BLaER1 treated with 17β-estradiol and CSF1 and Interleukin-3, amounts not matched to agents 10 nM and 100 nM (cell line): ENCODE measurements around the gene A3GALT2.
"Not testable (repeated sequence)": the region's sequence is repeated elsewhere in the genome, so short reads cannot be mapped to it uniquely, and the experiment has no call there.

Experiments
- H3K27ac ChIP-seq, 11 experiments: shearing (Covaris generic); formaldehyde crosslinking; 2 replicates each; pipeline ENCODE4 v1.8.1; 2022
- H3K27me3 ChIP-seq, 11 experiments: shearing (Covaris generic); formaldehyde crosslinking; 2 replicates each; pipeline ENCODE4 v1.8.1; 2022
- H3K36me3 ChIP-seq, 11 experiments: shearing (Covaris generic); formaldehyde crosslinking; 2 replicates each; pipeline ENCODE4 v1.8.1; 2022
- H3K4me1 ChIP-seq, 10 experiments: shearing (Covaris generic); formaldehyde crosslinking; 2 replicates each; pipeline ENCODE4 v1.8.1; 2022
- H3K4me2 ChIP-seq, 11 experiments: shearing (Covaris generic); formaldehyde crosslinking; 2 replicates each; pipeline ENCODE4 v1.8.1; 2022
- H3K4me3 ChIP-seq, 10 experiments: shearing (Covaris generic); formaldehyde crosslinking; 2 replicates each; pipeline ENCODE4 v1.8.1; 2022
- H3K9ac ChIP-seq, 11 experiments: shearing (Covaris generic); formaldehyde crosslinking; 2 replicates each; pipeline ENCODE4 v1.8.1; 2022
- H3K9me3 ChIP-seq, 11 experiments: shearing (Covaris generic); formaldehyde crosslinking; replicated peaks in 1 of 11; 2 replicates each; pipeline ENCODE4 v1.8.1; 2022
- H4K20me1 ChIP-seq, 11 experiments: shearing (Covaris generic); formaldehyde crosslinking; 2 replicates each; pipeline ENCODE4 v1.8.1; 2022
- Cebpa-rat ChIP-seq, 11 experiments: shearing (Covaris generic); IDR thresholded peaks; 2 replicates each; pipeline ENCODE4 v1.8.1; 2022

A3GALT2 gene

DNA sequence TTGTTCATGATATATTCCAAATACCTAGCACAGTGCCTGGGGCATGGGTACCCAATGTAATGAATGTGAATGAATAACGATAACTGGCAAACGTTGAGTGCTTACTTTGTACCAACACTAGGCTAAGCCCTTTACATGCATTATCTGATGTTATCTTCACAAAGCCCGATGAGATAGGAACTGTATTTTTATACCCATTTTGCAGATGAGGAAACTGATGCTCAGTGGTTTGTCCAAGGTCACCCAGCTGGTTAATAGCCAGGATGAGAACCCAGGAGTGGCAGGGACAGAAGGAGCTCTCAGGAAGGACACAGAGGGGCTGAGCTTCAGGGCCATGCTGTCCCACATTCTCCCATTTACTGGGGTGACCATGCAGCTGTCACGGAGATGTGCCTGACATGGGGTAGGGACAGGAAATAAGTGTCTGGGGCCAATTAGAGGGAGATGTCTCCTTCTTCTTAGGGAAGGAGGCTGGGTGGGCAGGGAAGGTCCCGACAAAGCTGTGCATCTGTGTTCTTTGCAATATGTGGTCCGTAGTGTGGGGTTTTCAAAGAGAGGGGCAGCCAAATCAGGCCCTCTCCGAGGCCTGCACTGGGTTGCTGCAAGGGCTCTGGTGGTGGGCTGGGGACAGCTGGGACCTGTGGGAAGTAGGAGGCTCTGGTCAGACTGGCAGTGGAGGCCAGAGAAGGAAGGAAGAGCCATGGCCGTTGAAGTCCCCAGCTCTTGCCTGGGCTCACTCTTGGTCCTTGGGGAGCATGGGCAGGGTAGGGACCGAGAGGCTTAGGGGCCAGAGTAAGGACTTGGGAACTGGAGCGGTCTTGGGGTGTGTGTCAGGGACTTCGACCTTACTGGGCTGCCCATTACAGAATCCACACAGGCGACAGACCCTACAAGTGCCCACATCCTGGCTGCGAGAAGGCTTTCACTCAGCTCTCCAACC is 26.6 kb downstream of the A3GALT2 start:
- peaks cover 22 to 62% (median 40%) of the 10 kb centered on the region in 11 experiments; a peak in 19 of 22 replicates for H4K20me1 ChIP-seq
- H3K4me3 ChIP-seq, result no peak overlapping the region
- no peaks in the 10 kb centered on the region for H3K27me3 ChIP-seq
- peaks cover 65 to 78% (median 72%) of the 10 kb centered on the region in 11 experiments for H3K36me3 ChIP-seq
- peak overlapping the region in 1 of 11 experiments; percentile 18; a peak in 1 of 22 replicates for H3K9ac ChIP-seq
- H3K27ac ChIP-seq, result no peak overlapping the region
- H3K9me3 ChIP-seq, result peaks cover 7 to 8% (median 8%) of the 10 kb centered on the region in 11 experiments
- H3K4me1 ChIP-seq, result peaks cover 0 to 4% (median 0%) of the 10 kb centered on the region in 10 experiments; a peak in 3 of 20 replicates
- no peak for TF ChIP-seq Cebpa-rat (IDR thresholded peaks at IDR 0.05)
- no peak overlapping the region for H3K4me2 ChIP-seq

DNA sequence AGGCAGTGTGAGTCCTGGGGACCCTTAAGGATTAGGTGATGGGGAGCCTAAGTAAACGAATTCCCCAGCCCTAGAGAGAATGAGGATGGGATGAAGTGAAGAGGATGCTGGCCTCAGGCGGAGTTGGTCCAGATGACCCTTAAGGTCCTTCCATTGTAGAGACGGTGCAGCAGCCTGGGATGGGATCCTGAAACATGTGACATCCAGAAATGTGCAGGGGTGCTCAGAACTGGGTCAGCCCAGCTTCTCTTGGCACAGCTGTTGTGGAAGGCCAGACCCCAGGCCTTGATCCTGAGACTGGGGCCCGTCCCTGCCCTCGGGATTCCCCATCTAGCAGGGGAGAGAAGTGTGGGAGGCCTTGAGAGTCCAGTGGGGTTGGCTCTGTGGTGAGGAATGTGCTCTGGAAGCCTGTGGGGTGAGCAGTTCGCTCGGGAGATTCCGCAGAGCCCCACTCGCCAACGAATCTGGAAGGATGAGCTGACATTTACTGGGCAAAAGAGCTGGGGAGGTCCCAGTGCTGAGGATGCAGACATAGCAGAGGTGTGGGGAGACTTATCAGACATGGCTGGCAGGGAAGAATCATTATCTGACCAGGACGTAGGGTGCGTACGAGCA is 28.1 kb downstream of the A3GALT2 start:
- H3K4me3 ChIP-seq, result no peak overlapping the region
- no peak for TF ChIP-seq Cebpa-rat (IDR thresholded peaks at IDR 0.05)
- H3K27me3 ChIP-seq, result no peaks in the 10 kb centered on the region
- no peaks in the 10 kb centered on the region; a peak in 1 of 20 replicates for H3K4me1 ChIP-seq
- no peak overlapping the region for H3K4me2 ChIP-seq
- peaks cover 17 to 52% (median 32%) of the 10 kb centered on the region in 11 experiments; a peak in 18 of 22 replicates for H4K20me1 ChIP-seq
- peaks cover 65 to 78% (median 72%) of the 10 kb centered on the region in 11 experiments for H3K36me3 ChIP-seq
- H3K27ac ChIP-seq, result no peak overlapping the region
- peak overlapping the region in 1 of 11 experiments; percentile 15; a peak in 1 of 22 replicates for H3K9ac ChIP-seq
- H3K9me3 ChIP-seq, result peaks cover 9 to 20% (median 15%) of the 10 kb centered on the region in 11 experiments

DNA sequence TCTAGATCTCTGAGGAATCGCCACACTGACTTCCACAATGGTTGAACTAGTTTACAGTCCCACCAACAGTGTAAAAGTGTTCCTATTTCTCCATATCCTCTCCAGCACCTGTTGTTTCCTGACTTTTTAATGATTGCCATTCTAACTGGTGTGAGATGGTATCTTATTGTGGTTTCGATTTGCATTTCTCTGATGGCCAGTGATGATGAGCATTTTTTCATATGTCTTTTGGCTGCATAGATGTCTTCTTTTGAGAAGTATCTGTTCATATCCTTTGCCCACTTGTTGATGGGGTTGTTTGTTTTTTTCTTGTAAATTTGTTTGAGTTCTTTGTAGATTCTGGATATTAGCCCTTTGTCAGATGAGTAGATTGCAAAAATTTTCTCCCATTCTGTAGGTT is 30.3 kb downstream of the A3GALT2 start:
- H3K27me3 ChIP-seq, H3K27ac ChIP-seq, H3K9ac ChIP-seq, H3K4me3 ChIP-seq, H3K4me2 ChIP-seq: not testable (repeated sequence)
- peaks cover 17 to 36% (median 25%) of the 10 kb centered on the region in 11 experiments; a peak in 19 of 22 replicates for H4K20me1 ChIP-seq
- peaks cover 0 to 12% (median 0%) of the 10 kb centered on the region in 10 experiments; a peak in 6 of 20 replicates for H3K4me1 ChIP-seq
- H3K9me3 ChIP-seq, result peaks cover 9 to 20% (median 15%) of the 10 kb centered on the region in 11 experiments
- H3K36me3 ChIP-seq, result peaks cover 54 to 78% (median 72%) of the 10 kb centered on the region in 11 experiments

DNA sequence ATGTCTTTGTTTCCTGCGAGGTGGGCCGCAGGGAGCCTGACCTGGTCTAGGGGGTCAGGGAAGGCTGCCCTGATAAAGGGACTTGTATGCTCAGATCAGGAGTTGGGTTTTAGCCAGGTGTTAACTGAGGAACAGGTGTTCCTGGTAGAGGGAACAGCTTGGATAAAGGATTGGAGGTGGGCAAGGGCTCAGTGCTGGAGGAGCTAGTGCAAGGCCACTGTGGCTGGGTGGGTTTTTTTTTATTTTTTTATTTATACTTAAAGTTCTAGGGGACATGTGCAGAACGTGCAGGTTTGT is 31.1 kb downstream of the A3GALT2 start:
- H3K27me3 ChIP-seq, result no peaks in the 10 kb centered on the region
- no peak overlapping the region for H3K27ac ChIP-seq
- no peak for TF ChIP-seq Cebpa-rat (IDR thresholded peaks at IDR 0.05)

DNA sequence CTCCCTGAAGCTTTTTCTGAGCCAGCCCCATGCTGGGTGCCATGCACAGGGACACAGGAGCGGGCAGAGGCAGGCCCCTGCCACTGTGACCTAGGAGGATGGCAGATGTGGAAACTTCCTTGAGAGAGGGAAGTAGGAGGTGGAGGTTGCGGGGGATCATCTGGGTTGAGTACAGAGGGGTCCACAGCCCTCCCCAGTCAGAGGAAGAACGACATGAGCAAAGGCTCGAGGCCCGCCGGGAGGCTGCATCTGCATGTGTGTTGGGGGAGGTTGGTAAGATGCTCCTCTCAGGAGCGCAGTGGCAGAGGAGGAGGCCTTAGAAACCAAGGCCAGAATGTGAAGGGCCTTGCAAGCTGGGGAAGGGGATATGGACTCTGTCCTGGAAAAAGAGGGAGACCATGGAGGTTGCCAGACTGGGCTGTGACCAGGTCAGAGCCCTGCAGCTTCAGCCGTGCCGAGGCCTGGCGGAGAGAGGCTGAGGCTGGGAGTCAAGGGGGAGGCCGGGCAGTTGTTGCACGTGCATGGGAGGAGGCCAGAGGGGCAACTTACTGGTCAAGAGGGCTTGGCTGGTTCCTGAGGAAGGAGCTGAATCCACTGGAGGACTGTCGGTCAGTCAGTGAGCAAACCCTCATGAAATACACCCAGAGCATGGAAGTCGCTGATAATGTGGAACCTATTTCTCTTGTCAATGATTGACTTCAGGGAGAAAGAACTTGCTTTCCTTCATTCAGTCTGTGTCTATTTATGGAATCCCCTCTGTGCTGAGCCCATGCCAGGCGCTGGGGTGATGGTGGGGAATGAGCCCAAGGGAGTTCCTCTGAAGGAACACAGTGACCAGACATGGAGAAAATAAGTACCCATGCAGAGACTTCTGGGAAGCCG is 31.7 kb downstream of the A3GALT2 start:
- peaks cover 0 to 12% (median 0%) of the 10 kb centered on the region in 10 experiments; a peak in 6 of 20 replicates for H3K4me1 ChIP-seq
- no peak for TF ChIP-seq Cebpa-rat (IDR thresholded peaks at IDR 0.05)
- no peak overlapping the region for H3K4me2 ChIP-seq
- no peak overlapping the region for H3K4me3 ChIP-seq
- H3K9ac ChIP-seq, result no peak overlapping the region
- peaks cover 12 to 25% (median 18%) of the 10 kb centered on the region in 11 experiments; a peak in 19 of 22 replicates for H4K20me1 ChIP-seq
- peaks cover 9 to 20% (median 15%) of the 10 kb centered on the region in 11 experiments for H3K9me3 ChIP-seq
- peaks cover 61 to 78% (median 75%) of the 10 kb centered on the region in 11 experiments for H3K36me3 ChIP-seq
- H3K27ac ChIP-seq, result no peak overlapping the region
- no peaks in the 10 kb centered on the region for H3K27me3 ChIP-seq

More for the DNA sequence above, 31.1 kb downstream of the A3GALT2 start:
- Histone ChIP-seq H3K9me3 (peaks cover 9 to 20% (median 15%) of the 10 kb centered on the region in 11 experiments), H3K36me3 (peaks cover 61 to 79% (median 76%) of the 10 kb centered on the region in 11 experiments), H3K4me3 (no peak overlapping the region), H4K20me1 (peaks cover 17 to 30% (median 23%) of the 10 kb centered on the region in 11 experiments; a peak in 19 of 22 replicates), H3K4me1 (peaks cover 0 to 12% (median 0%) of the 10 kb centered on the region in 10 experiments; a peak in 6 of 20 replicates), H3K9ac (no peak overlapping the region), H3K4me2 (no peak overlapping the region)

DNA sequence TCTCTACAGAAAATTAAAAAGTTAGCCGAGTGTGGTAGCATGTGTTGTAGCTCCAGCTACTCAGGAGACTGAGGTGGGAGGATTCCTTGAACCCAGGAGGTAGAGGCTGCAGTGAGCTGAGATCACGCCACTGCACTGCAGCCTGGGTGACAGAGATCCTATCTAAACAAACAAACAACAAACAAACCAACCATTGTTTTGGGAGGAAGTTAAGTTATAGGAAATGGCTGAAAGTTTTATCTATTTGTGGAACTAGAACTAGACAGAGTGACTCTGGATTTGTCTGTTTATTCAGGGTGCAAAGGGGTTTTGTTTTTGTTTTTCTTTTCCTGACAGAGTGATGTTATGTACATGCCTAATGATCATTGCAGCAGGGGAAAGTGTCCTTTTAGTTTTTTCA is 33.6 kb downstream of the A3GALT2 start:
- Histone ChIP-seq H3K36me3 (peaks cover 63 to 78% (median 76%) of the 10 kb centered on the region in 11 experiments), H3K4me2 (peak overlapping the region in 2 of 11 experiments; percentile 20 to 43; a peak in 3 of 22 replicates), H3K9me3 (peaks cover 9 to 20% (median 15%) of the 10 kb centered on the region in 11 experiments), H4K20me1 (peaks cover 0 to 7% (median 0%) of the 10 kb centered on the region in 11 experiments; a peak in 9 of 22 replicates), H3K27ac (peak overlapping the region in 2 of 11 experiments; percentile 21 to 36; a peak in 1 of 22 replicates), H3K27me3 (no peaks in the 10 kb centered on the region), H3K4me1 (peaks cover 0 to 12% (median 0%) of the 10 kb centered on the region in 10 experiments; a peak in 6 of 20 replicates), H3K9ac (0 out of 22 replicates have a peak overlapping the region, but pooled peaks of 2 of the 11 experiments have one; percentile 2 to 42), H3K4me3 (no peak overlapping the region)
- TF ChIP-seq Cebpa-rat (IDR thresholded peaks at IDR 0.05), result no peak

DNA sequence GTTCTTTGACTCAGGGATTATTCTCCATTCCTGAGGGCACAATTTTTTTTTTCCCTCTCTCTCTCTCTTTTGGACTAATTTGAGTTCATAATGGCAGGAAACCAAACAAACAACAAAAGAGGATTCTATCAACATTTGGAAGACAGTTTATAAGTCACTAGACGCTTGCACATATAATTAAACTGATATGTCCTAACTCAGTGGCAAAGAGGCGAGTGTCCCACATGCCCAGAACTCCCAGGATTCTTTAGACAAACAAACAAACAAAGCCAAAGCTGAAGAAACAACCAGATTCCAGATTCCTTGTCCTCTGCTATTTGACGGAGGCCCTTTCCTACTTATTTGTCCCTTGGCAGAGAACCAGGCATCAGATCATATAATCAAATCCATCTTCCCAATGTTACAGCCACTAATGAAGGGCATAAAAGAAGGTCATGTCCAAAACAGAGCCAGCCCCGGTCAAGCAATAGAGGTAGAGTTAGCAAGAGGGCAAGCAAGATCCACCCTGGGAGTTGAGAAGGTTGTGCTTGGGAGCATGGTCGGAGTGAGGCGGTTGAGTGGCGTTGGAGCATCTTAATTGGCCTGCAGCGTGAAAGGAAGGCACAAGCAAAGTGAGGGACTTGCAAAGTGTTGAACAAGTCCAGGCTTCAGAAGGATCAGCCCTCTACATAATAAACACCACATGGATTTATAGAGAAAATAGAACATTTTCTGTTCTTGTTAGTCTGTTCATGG is 34.3 kb downstream of the A3GALT2 start:
- TF ChIP-seq Cebpa-rat (IDR thresholded peaks at IDR 0.05), result no peak
- H3K4me1 ChIP-seq, result peaks cover 0 to 12% (median 0%) of the 10 kb centered on the region in 10 experiments; a peak in 6 of 20 replicates
- no peak overlapping the region for H3K4me3 ChIP-seq
- H3K9me3 ChIP-seq, result peaks cover 9 to 20% (median 15%) of the 10 kb centered on the region in 11 experiments
- H3K27ac ChIP-seq, result peak overlapping the region in 2 of 11 experiments; percentile 21 to 36; a peak in 1 of 22 replicates
- H3K36me3 ChIP-seq, result peaks cover 70 to 85% (median 83%) of the 10 kb centered on the region in 11 experiments
- H4K20me1 ChIP-seq, result peaks cover 0 to 12% (median 4%) of the 10 kb centered on the region in 11 experiments; a peak in 10 of 22 replicates
- no peaks in the 10 kb centered on the region for H3K27me3 ChIP-seq
- peak overlapping the region in 2 of 11 experiments; percentile 20 to 43; a peak in 1 of 22 replicates for H3K4me2 ChIP-seq
- 0 out of 22 replicates have a peak overlapping the region, but pooled peaks of 1 of the 11 experiments have one; percentile 2 for H3K9ac ChIP-seq
